ENCODE measurements around the gene ITM2B.

DNA sequence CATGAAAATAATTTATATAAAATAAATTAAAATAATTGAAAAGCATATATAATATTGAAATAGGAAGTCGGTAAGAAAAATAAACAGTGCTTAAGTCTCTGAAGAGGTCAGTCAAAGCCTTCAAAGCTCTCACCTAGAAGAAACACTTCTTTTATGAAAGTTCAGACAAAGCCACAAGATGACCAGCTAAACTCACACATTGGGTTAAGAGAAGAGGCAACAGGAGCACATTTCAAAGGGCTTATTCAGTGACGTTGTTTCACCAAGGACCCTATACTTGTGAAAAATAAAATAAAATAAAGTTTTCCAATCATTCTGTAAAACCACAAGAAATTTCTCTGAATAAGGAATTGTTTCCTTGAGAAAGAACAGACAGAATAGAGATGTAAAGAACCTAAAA is 2.5 kb upstream of the ITM2B start:
- TF ChIP-seq POU2F2 (IDR thresholded peaks at IDR 0.05; ENCODE audit: borderline replicate concordance, low read depth, low read length) (no peak), SMC3 (IDR thresholded peaks at IDR 0.05; ENCODE audit: borderline replicate concordance, low read length) (no peak), ZBTB33 (IDR thresholded peaks at IDR 0.05) (no peak), POLR2A (IDR thresholded peaks at IDR 0.05; ENCODE audit: low read depth, low read length) (no peak), ZSCAN29 (IDR thresholded peaks at IDR 0.05) (no peak), ZNF24 (IDR thresholded peaks at IDR 0.05) (no peak), CTCF (IDR thresholded peaks at IDR 0.05 in 2 of 3, conservative IDR thresholded peaks at IDR 0.05 in 1 of 3; ENCODE audit: control insufficient read depth in 2 of 3, extremely low read depth in 1 of 3, insufficient read depth in 1 of 3, low read depth in 3 of 3, low read length in 3 of 3) (no peak), IRF3 (IDR thresholded peaks at IDR 0.05) (no peak), GABPA (IDR thresholded peaks at IDR 0.05; ENCODE audit: low read depth) (no peak), ZBTB11 (CRISPR knock-in tag; IDR thresholded peaks at IDR 0.05) (no peak), POLR2AphosphoS5 (IDR thresholded peaks at IDR 0.05; ENCODE audit: low read length) (no peak), CREM (IDR thresholded peaks at IDR 0.05; ENCODE audit: low read depth) (no peak)
- TF ChIP-seq, protein P1, sequence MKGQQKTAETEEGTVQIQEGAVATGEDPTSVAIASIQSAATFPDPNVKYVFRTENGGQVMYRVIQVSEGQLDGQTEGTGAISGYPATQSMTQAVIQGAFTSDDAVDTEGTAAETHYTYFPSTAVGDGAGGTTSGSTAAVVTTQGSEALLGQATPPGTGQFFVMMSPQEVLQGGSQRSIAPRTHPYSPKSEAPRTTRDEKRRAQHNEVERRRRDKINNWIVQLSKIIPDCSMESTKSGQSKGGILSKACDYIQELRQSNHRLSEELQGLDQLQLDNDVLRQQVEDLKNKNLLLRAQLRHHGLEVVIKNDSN (IDR thresholded peaks at IDR 0.05; ENCODE audit: borderline replicate concordance, extremely low read length, insufficient read depth, low read depth, low read length) = no peak

All from GM12878 (cell line).